GM12874 (cell line): ENCODE measurements around the gene ZNF3.

Experiments used
- CTCF ChIP-seq: IDR thresholded peaks from 2 replicates; pipeline ENCODE4 v1.5.1; 2011; ENCODE audit warnings: low read depth, mild to moderate bottlenecking, control low read depth, low read length, moderate library complexity; ENCODE audit not compliant: insufficient read depth

Gene ZNF3

GRCh38 chr7:100069991-100070390 lies 11.5 kb downstream of the ZNF3 start:
- no peak for TF ChIP-seq CTCF

GRCh38 chr7:100066953-100067352 lies 14.6 kb downstream of the ZNF3 start:
- no peak for TF ChIP-seq CTCF

GRCh38 chr7:100065452-100066186 lies 15.9 kb downstream of the ZNF3 start:
- TF ChIP-seq CTCF: no peak

- TF ChIP-seq CTCF: no peak
These were observed 17.4 kb downstream of the ZNF3 start for GRCh38 chr7:100064162-100064561.

GRCh38 chr7:100063376-100063775 lies 18.1 kb downstream of the ZNF3 start:
- TF ChIP-seq CTCF: no peak

GRCh38 chr7:100061518-100062193 lies 19.9 kb downstream of the ZNF3 start:
- TF ChIP-seq CTCF: no peak

- no peak for TF ChIP-seq CTCF
These were observed 22.2 kb downstream of the ZNF3 start for GRCh38 chr7:100059251-100059739.
